ENCODE measurements around the gene NRN1L.

DNA sequence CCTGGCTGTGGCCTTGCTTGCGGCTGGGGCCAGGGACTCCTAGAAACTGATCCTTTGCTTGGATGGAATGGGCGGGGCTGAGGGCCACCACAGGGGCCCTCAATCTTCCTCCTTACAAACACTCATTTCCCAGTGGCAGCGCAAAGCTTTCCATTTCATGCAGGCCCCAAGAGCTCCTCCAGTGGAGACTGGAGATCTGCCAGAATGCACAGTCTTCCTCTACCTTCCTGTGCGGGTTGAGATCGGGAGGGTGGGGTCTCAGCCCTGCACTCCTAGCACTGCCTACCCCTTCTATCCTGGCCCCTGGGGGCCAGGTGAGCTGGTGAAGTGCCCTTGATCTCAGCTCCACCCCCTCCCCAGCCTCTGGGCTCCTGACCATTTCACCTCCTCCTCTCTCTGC lies 1.7 kb downstream of the NRN1L start:
- TF ChIP-seq, protein P1, sequence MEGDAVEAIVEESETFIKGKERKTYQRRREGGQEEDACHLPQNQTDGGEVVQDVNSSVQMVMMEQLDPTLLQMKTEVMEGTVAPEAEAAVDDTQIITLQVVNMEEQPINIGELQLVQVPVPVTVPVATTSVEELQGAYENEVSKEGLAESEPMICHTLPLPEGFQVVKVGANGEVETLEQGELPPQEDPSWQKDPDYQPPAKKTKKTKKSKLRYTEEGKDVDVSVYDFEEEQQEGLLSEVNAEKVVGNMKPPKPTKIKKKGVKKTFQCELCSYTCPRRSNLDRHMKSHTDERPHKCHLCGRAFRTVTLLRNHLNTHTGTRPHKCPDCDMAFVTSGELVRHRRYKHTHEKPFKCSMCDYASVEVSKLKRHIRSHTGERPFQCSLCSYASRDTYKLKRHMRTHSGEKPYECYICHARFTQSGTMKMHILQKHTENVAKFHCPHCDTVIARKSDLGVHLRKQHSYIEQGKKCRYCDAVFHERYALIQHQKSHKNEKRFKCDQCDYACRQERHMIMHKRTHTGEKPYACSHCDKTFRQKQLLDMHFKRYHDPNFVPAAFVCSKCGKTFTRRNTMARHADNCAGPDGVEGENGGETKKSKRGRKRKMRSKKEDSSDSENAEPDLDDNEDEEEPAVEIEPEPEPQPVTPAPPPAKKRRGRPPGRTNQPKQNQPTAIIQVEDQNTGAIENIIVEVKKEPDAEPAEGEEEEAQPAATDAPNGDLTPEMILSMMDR (conservative IDR thresholded peaks at IDR 0.05; ENCODE audit: low read depth, low read length) = no peak
- TF ChIP-seq EZH2 (IDR thresholded peaks at IDR 0.05; ENCODE audit: borderline replicate concordance, low read depth, low read length, poor library complexity, severe bottlenecking) = no peak
